ENCODE data around the gene TRMT10B.
A peak's percentile ranks its signal among the peaks of the same experiment; 100 is the strongest.

TRMT10B gene, protein sequence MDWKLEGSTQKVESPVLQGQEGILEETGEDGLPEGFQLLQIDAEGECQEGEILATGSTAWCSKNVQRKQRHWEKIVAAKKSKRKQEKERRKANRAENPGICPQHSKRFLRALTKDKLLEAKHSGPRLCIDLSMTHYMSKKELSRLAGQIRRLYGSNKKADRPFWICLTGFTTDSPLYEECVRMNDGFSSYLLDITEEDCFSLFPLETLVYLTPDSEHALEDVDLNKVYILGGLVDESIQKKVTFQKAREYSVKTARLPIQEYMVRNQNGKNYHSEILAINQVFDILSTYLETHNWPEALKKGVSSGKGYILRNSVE

DNA sequence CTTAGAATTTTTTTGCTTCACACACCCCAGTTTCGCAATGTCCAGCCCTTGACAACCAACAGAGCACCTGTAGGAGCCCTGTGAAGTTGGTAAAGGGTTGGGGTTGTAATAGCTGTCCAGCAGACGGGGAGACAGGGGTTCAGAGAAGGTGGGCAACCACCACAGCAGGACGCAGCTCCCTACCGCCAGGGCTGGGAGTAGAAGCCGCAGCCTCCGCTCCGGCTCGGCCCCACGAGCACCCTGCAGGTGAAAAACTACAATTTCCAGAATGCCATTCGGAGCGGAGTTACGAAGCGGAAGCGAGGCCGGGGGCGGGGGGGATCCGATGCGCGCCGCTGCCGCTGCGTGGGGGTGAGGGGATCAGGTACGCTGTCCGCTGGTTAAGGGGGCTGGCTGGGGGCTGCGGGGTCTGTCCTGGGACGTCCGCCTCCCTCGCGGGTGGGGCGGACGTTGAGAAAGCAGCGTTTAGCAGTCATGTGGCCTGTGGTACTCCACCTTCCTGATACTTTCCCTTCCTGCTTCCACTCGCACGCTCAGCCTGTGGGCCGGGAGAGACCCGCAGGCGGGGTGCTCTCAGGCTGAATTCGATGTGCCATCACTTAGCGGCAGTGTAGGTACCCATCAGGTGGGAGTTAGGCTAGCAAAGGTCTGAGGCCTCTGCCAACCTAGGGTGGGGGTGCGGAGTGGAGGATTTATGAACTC lies at the start of gene TRMT10B:
Gene TRMT10B (plus strand): TSS at position 317 of the 702 bp plus-strand sequence. CDS start 8,127 bp downstream, outside the sequence.
- DNase-seq (ENCODE audit: insufficient read length, low spot score) (no peak), FAIRE-seq (no peak)
- no peak for TF ChIP-seq POLR2A (IDR thresholded peaks at IDR 0.05; ENCODE audit: low read depth, low read length)

DNA sequence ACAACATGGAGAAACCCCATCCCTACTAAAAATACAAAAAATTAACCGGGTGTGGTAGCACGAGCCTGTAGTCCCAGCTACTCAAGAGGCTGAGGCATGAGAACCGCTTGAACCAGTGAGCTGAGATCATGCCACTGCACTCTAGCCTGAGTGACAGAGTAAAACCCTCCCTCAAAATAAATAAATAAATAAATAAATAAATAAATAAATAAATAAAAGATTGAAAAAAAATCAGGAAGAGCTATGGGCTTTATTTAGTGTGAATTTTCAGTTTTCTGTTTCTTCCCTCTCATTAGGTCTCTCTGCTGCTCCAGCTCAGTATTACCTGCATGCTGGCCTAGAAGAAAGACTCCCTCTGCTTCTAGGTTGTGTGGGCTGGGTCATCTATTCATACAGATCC lies 47.8 kb upstream of the TRMT10B start:
- no peak for TF ChIP-seq POLR2A (IDR thresholded peaks at IDR 0.05; ENCODE audit: low read depth, low read length)
- DNase-seq (ENCODE audit: insufficient read length, low spot score) (no peak), FAIRE-seq (no peak)

DNA sequence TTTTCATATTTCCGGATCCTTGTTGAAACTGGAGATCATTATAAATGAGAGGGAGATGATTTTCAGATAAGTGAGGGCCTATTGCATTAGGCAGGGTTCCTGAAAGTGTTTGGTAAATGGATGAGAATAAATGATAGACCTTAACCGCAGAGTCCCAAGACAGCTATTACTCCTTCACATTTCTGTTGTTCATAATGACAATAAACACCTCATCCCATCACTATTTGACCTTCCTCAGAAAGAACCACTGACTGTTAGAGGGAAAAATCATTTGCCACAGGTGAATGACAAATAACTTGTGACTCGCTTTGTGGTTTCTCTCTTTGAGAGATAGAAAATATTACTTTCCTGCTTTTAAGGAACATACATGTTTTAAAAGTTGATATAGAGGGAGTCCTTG lies 47.3 kb upstream of the TRMT10B start:
- DNase-seq (ENCODE audit: insufficient read length, low spot score): no peak
- no peak for TF ChIP-seq POLR2A (IDR thresholded peaks at IDR 0.05; ENCODE audit: low read depth, low read length)
- FAIRE-seq: no peak

DNA sequence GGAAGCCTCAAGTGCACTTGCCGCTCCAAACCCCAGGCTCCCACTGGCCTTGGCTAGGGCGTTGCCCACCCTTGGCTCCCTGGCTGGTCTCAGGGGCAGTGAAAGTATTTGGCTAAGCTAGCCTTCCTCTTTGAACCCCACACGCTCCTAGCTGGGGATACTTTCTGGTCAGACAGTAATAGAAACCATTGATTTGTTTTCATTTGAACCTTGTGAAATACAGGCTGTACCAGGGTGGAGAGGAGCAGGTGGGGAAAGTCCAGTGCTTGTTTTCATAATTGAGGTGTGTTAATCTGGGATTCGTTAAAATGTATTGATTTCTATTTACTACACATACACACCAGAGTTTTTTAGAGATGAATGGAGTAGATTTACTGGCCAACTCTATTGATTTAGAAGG lies 45.9 kb upstream of the TRMT10B start:
- FAIRE-seq: no peak
- DNase-seq (ENCODE audit: insufficient read length, low spot score): no peak
- TF ChIP-seq POLR2A (IDR thresholded peaks at IDR 0.05; ENCODE audit: low read depth, low read length): no peak

DNA sequence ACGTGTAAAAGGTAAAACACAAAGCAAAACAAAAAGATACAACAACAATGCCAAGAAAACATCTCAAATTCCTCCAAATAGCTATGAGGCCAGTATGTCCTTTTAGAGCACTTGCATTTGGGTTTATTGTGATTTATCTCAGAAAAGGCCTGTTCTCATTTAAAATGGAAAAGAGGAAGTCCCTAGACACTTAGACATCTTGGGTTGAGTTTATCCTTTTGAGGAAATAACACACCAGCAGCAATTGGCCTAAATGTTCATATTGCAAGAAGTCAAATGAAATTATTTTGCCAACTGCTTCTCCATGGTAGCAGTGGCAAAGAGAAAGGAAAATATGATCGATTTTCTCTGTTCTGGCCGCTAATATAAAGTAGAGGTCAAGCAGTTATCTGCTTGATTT lies 43.6 kb upstream of the TRMT10B start:
- DNase-seq (ENCODE audit: insufficient read length, low spot score) (no peak), FAIRE-seq (no peak)
- no peak for TF ChIP-seq POLR2A (IDR thresholded peaks at IDR 0.05; ENCODE audit: low read depth, low read length)

DNA sequence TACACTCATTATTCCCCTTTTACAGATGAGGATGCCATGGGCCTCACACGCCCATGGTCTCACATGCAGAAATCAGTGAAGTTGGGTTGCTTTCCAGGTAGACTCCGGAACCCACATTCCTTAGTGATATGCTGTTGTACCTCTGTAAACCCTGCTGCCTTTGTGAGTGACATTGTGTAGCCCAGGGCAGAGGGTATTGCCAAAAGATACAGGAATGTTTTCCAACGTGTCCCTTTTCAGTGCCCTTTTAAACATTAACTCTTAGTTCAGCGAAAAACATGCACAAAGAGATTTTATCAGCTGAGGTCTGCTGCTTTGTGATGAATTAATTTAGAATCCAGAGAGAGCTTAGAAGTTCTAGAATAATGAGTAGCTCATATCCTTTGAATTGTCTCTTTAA lies 38.3 kb upstream of the TRMT10B start:
- DNase-seq (ENCODE audit: insufficient read length, low spot score) (no peak), FAIRE-seq (no peak)
- TF ChIP-seq POLR2A (IDR thresholded peaks at IDR 0.05; ENCODE audit: low read depth, low read length): no peak

DNA sequence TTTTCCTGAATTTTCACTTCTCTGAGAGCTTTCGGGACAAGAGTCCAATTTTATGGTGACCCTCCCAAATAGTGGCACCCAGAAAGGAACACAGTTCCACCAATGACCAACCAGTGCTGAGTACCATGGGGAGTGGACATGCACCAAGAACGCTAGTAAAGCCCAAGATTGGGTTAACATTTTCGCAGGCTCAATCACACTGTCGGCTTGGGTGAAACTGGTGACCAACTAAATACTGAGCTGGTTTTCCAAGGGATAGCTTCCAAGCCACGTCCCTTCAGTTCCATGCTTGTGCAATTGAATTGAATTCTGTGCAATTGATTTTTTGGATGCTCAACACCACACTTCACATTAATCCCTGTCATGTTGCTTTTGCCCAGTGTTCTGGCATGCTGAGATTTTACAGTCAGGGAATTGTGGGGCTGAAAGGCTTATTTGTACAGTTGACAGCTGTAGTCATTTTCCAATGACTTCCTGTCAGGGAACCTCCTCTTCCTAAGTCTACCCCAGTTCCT lies 37.6 kb upstream of the TRMT10B start:
- FAIRE-seq: no peak
- TF ChIP-seq POLR2A (IDR thresholded peaks at IDR 0.05; ENCODE audit: low read depth, low read length): no peak
- no peak for DNase-seq (ENCODE audit: insufficient read length, low spot score)

DNA sequence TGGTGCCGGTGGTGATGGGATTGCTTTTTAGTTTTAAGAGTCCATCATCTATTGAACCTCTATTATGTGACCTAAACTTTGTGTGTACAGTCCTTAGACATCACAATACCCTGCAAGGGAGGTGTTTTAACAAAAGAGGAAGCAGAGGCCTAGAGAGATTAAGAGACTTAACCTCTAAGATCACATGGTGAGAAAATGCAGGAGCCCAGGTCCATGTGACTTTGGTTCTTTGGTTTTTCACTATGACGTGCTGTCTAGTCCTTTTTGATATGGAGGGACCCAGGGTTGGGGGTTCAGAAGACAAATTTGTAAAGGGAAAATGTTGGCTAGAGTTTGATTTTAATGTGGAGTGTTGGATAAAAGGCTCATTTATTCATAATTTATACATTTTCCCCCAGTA lies 34.1 kb upstream of the TRMT10B start:
- no peak for DNase-seq (ENCODE audit: insufficient read length, low spot score)
- FAIRE-seq: no peak
- TF ChIP-seq POLR2A (IDR thresholded peaks at IDR 0.05; ENCODE audit: low read depth, low read length): no peak

DNA sequence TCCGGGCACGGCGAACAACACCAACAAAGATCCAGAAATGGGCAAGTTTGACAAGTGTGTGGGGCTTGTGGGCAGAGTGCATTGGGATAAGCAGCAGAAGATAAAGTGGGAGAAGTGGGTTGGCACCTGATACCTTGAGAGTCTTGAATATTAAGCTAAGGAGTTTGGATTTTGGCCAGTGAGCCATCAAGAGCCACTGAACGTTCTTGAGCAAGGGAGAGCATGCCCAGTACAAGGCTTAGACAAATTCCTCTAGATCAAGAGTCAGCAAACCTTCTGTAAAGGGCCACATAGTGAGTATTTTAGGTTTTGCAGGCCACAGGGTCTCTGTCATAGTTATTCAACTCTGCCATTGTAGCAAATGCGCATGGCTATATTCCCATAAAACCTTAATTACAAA lies 26.6 kb upstream of the TRMT10B start:
- FAIRE-seq (no peak), DNase-seq (ENCODE audit: insufficient read length, low spot score) (no peak)
- TF ChIP-seq POLR2A (IDR thresholded peaks at IDR 0.05; ENCODE audit: low read depth, low read length): no peak

DNA sequence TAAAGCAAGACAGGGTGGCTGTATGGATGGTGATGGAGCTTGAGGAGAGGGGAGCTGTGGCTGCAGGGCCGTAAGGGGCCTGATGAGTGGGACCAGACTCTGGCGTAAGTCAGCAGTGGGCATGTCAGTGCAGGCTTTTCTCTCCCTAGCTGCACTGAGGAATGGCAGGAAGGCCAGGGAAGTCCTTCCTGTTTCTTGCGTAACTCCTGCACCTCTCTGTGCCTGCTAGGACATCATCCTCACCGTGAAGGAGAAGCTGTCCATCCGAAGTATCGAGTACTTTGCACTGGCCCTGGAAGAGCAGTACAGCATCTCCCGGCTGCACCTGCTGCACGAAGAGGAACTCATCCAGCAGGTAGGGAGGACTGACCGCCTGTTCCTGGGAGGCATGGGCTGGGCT lies 24.1 kb upstream of the TRMT10B start:
- FAIRE-seq (no peak), DNase-seq (ENCODE audit: insufficient read length, low spot score) (no peak)
- no peak for TF ChIP-seq POLR2A (IDR thresholded peaks at IDR 0.05; ENCODE audit: low read depth, low read length)

DNA sequence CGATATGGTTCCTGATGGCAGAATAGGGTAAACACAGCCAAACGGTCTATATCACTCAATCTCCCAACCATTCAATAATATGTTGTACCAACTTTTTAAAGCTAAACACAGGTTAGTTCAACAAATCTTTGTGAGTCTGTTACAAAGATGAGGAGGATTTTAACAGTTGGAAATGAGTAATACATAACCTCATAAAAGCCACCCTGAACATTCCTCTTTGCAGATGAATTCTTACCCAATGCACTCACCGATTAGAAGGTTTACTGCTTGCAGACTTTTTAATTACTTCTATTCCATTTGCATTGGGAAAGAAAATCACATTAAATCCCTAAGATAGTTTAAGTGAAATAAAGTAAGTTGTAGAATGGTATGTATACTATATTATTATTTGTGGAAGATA lies 23.3 kb upstream of the TRMT10B start:
- DNase-seq (ENCODE audit: insufficient read length, low spot score): no peak
- TF ChIP-seq POLR2A (IDR thresholded peaks at IDR 0.05; ENCODE audit: low read depth, low read length): no peak
- FAIRE-seq: peak; percentile 20

DNA sequence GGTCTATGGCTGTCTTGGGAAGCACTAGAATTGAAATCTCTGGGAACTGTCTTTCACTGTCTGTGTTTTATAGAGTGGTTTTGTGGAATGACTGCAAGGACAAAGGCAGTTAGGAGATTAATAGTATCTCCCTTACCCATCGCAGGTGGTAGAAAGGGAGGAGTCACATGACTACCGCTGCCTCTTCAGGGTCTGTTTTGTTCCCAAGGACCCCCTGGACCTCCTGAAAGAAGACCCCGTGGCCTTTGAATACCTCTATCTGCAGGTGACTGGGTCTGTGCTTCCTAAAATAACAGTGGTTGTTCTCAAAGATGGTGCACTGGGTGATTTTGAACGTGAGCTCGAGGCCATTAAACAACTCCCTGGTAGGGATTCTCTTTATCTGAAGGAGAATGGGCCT lies 22.8 kb upstream of the TRMT10B start:
- FAIRE-seq (no peak), DNase-seq (ENCODE audit: insufficient read length, low spot score) (no peak)
- TF ChIP-seq POLR2A (IDR thresholded peaks at IDR 0.05; ENCODE audit: low read depth, low read length): no peak

DNA sequence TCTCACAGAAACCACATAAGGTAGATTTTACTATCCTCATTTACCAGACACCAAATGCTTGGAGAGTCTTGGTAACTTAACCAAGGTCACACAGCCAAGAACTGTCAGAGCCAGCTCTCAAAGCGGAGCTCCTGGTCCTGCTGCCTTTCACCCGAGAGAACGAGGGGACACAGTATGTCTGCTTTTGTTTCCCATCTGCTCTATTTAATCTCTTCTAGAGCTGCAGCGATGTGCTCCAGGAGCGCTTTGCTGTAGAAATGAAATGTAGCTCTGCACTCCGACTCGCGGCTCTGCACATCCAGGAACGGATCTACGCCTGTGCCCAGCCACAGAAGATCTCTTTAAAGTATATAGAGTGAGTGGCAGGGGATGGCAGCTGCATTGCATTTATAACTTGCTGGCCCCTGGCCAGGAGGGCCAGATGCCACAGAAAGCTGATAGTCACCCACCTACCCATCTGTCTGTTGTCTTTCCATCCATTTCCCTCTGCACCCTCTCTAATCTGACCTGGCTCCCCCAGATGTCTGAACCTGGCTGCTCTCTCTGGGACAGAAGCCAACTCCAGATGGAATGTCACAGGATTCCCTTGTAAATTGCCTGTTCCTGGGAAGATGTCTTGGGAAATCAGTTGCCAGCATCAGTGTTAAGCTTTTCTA lies 21.4 kb upstream of the TRMT10B start:
- no peak for TF ChIP-seq POLR2A (IDR thresholded peaks at IDR 0.05; ENCODE audit: low read depth, low read length)

DNA sequence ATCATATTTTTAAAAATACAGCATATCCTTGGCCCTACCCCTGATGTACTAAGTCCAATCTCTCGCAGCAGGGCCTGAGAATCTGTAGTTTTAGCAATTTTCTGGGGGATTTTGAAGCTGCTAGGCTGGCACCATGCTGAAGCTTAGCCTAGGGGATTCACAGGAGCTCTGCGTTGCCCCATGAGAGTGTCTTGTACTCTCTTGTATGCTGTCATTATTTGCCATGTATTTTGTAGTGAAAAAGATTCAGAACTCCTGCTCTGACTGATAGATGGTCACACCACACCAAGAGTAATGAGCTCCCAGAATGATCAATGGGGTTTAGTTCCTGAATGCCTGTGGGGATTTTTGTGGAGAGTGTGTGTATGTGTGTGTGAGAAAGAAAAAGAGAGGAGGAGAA lies 20.7 kb upstream of the TRMT10B start:
- no peak for DNase-seq (ENCODE audit: insufficient read length, low spot score)
- FAIRE-seq: no peak
- no peak for TF ChIP-seq POLR2A (IDR thresholded peaks at IDR 0.05; ENCODE audit: low read depth, low read length)

More for the DNA sequence above, 21.4 kb upstream of the TRMT10B start:
- no peak for FAIRE-seq
- no peak for DNase-seq (ENCODE audit: insufficient read length, low spot score)
